ENCODE data around the gene SLC1A4. TPM values are rescaled to one million over a fixed set of nuclear protein-coding genes. Genes with fewer than 3 reads are reported as not detected.

The SLC1A4 gene
- total RNA-seq, 1 experiment from 2014 or later, result 35.0 TPM

DNA sequence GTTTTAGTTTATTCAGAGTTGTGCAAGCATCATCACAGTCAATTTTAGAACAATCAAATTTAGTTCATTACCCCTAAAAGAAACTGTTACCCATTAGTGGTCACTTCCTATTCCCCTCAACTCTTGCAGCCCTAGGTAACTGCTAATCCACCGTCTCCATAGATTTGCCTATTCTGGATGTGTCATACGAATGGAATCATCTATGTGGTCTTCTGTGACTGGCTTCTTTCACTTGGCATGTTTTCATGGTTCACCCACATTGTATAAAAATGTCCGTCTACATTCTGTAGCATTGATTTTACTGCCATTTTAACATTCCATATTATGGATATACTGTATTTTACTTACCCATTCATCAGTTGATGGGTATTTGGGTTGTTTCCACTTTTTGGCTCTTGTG, 61.7 kb downstream of the SLC1A4 start:
- Histone ChIP-seq H3K27me3 (replicated peaks; ENCODE audit: control insufficient read depth, insufficient read depth, low read length) (no peaks in the 10 kb centered on the region), H3K36me3 (ENCODE audit: control insufficient read depth, insufficient read depth, low read length) (no peaks in the 10 kb centered on the region), H3K4me3 (ENCODE audit: low read depth, low read length) (no peak overlapping the region), H3K9me3 (no peaks in the 10 kb centered on the region), H3K4me1 (peaks cover 14% of the 10 kb centered on the region)
- TF ChIP-seq, protein P1, sequence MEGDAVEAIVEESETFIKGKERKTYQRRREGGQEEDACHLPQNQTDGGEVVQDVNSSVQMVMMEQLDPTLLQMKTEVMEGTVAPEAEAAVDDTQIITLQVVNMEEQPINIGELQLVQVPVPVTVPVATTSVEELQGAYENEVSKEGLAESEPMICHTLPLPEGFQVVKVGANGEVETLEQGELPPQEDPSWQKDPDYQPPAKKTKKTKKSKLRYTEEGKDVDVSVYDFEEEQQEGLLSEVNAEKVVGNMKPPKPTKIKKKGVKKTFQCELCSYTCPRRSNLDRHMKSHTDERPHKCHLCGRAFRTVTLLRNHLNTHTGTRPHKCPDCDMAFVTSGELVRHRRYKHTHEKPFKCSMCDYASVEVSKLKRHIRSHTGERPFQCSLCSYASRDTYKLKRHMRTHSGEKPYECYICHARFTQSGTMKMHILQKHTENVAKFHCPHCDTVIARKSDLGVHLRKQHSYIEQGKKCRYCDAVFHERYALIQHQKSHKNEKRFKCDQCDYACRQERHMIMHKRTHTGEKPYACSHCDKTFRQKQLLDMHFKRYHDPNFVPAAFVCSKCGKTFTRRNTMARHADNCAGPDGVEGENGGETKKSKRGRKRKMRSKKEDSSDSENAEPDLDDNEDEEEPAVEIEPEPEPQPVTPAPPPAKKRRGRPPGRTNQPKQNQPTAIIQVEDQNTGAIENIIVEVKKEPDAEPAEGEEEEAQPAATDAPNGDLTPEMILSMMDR (IDR thresholded peaks at IDR 0.05; ENCODE audit: insufficient read depth in 1 of 2, low read depth in 1 of 2, low read length in 1 of 2, severe bottlenecking in 1 of 2, unreplicated experiment in 1 of 2), result no peak
- Mint-ChIP-seq H3K9me3 (ENCODE audit: unreplicated experiment) (peaks cover 10% of the 10 kb centered on the region), H3K27me3 (ENCODE audit: insufficient read depth, unreplicated experiment) (no peaks in the 10 kb centered on the region), H3K4me1 (ENCODE audit: low read depth, unreplicated experiment) (peaks cover 9% of the 10 kb centered on the region), H3K36me3 (ENCODE audit: insufficient read depth, unreplicated experiment) (peaks cover 10% of the 10 kb centered on the region), H3K27ac (ENCODE audit: unreplicated experiment) (no peak overlapping the region), H3K4me3 (ENCODE audit: unreplicated experiment) (no peak overlapping the region)
- no TSS peak for BruUV-seq (replicated peaks)
- intact Hi-C loops (cut with micrococcal nuclease; ENCODE audit: unreplicated experiment), result no loop called here
- no peak for DNase-seq
- ChIA-PET POLR2A (interaction anchor here (0.7 kb wide), 1 partner anchor 204 kb away, joined by 3 read pairs; no protein-coding TSS in a partner anchor), CTCF (interaction anchor here (0.9 kb wide), 1 partner anchor 14 kb away, joined by 4 read pairs; no protein-coding TSS in a partner anchor)

DNA sequence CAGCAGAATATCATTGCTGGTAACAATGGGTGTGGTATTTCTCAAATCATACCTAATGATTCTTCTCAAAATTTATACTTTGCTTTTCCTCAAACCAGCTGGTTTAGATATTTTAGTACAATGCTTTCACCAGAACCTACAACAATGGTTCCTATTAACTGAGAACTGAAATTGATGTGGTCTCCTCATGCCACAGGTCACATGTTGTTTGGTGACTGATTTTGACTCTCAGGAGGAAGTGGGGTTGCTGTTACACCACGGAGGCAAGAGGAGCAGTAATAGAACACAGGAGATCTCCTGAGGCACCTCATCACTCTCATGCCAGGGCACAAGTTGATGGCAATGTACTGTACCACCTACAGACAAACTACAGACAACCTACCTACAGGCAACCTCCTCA, 64.0 kb downstream of the SLC1A4 start:
- no peak for DNase-seq
- Histone ChIP-seq H3K4me3 (ENCODE audit: low read depth, low read length) (no peak overlapping the region), H3K4me1 (peaks cover 22% of the 10 kb centered on the region), H3K9me3 (no peaks in the 10 kb centered on the region), H3K36me3 (ENCODE audit: control insufficient read depth, insufficient read depth, low read length) (no peaks in the 10 kb centered on the region), H3K27me3 (replicated peaks; ENCODE audit: control insufficient read depth, insufficient read depth, low read length) (no peaks in the 10 kb centered on the region)
- intact Hi-C loops (cut with micrococcal nuclease; ENCODE audit: unreplicated experiment), result no loop called here
- BruUV-seq (replicated peaks), result no TSS peak
- ChIA-PET POLR2A (no interaction called here), CTCF (no interaction called here)
- no peak overlapping the region for H3K27ac Mint-ChIP-seq (ENCODE audit: unreplicated experiment)
- no peaks in the 10 kb centered on the region for H3K27me3 Mint-ChIP-seq (ENCODE audit: insufficient read depth, unreplicated experiment)
- no peak overlapping the region for H3K4me3 Mint-ChIP-seq (ENCODE audit: unreplicated experiment)
- H3K36me3 Mint-ChIP-seq (ENCODE audit: insufficient read depth, unreplicated experiment), result peaks cover 14% of the 10 kb centered on the region
- peaks cover 10% of the 10 kb centered on the region for H3K9me3 Mint-ChIP-seq (ENCODE audit: unreplicated experiment)
- peaks cover 19% of the 10 kb centered on the region for H3K4me1 Mint-ChIP-seq (ENCODE audit: low read depth, unreplicated experiment)
- TF ChIP-seq, protein P1 (IDR thresholded peaks at IDR 0.05; ENCODE audit: insufficient read depth in 1 of 2, low read depth in 1 of 2, low read length in 1 of 2, severe bottlenecking in 1 of 2, unreplicated experiment in 1 of 2), result no peak

DNA sequence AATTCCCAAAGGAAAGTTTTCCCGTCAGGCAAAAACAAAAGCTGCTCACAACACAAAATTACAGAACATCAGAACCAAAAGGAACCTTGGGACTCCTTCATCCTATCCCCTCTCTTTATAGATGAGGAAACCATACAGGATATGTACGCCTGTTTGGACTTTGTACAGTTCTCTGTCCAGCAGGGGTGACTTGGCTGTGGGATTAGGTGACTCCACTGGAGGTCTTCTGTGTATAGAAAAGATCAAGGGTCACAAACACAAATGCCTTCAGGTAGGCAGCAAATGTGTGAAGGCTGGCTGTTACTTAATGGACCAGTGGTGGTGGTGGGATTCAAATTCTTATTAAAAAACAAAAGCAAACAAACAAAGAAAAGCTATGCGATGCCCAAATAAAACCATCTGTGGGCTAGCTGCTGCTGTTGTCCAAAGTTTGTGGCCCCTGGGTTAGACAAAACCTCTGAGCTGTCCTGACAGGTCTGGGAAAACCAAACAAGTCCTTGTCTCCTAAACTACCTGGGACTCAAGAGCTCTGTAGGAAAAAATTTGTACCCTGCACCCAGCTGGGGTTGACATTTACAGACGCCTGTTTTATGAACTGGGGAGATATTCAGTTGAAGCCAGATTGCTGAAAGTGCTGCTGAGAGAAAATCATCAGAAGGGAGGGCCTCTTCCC, 65.7 kb downstream of the SLC1A4 start:
- intact Hi-C loops (cut with micrococcal nuclease; ENCODE audit: unreplicated experiment), result no loop called here
- POLR2A ChIA-PET, result interaction anchor here (1.5 to 2.1 kb wide), 4 partner anchors 75 to 401 kb away, joined by 7 to 40 read pairs (median 17); partner anchors contain the start of genes ACTR2, RAB1A and SERTAD2
- H3K4me1 Mint-ChIP-seq (ENCODE audit: low read depth, unreplicated experiment), result peaks cover 19% of the 10 kb centered on the region
- no peaks in the 10 kb centered on the region for H3K27me3 Mint-ChIP-seq (ENCODE audit: insufficient read depth, unreplicated experiment)
- H3K9me3 Mint-ChIP-seq (ENCODE audit: unreplicated experiment), result no peaks in the 10 kb centered on the region
- H3K36me3 ChIP-seq (ENCODE audit: control insufficient read depth, insufficient read depth, low read length), result no peaks in the 10 kb centered on the region
- no peak for DNase-seq
- peak overlapping the region; percentile 78; the same call in 1 of the 2 replicates for H3K4me3 ChIP-seq (ENCODE audit: low read depth, low read length)
- CTCF ChIA-PET, result interaction anchor here (0.5 to 2.4 kb wide), 8 partner anchors 10 to 304 kb away, joined by 3 to 12 read pairs (median 8); partner anchors contain the start of genes ACTR2 and RAB1A
- H3K27ac Mint-ChIP-seq (ENCODE audit: unreplicated experiment), result no peak overlapping the region
- H3K36me3 Mint-ChIP-seq (ENCODE audit: insufficient read depth, unreplicated experiment), result peaks cover 14% of the 10 kb centered on the region
- H3K4me1 ChIP-seq, result peaks cover 22% of the 10 kb centered on the region
- peak overlapping the region; percentile 99 for H3K4me3 Mint-ChIP-seq (ENCODE audit: unreplicated experiment)
- BruUV-seq (replicated peaks), result no TSS peak
- no peaks in the 10 kb centered on the region for H3K27me3 ChIP-seq (replicated peaks; ENCODE audit: control insufficient read depth, insufficient read depth, low read length)
- TF ChIP-seq, protein P1 (IDR thresholded peaks at IDR 0.05; ENCODE audit: insufficient read depth in 1 of 2, low read depth in 1 of 2, low read length in 1 of 2, severe bottlenecking in 1 of 2, unreplicated experiment in 1 of 2), result no peak
- no peaks in the 10 kb centered on the region for H3K9me3 ChIP-seq

Measured in Caco-2 (cell line).